Suprapubic skin (tissue), 4 donors: ENCODE results near the gene NKAIN2.

Experiments
- POLR2A ChIP-seq, 2 donors: fragments of 450-650 bp; IDR thresholded peaks; one replicate each; pipeline ENCODE4 v1.6.1; 2017; ENCODE audit warnings: antibody characterized with exemption in 2 of 2, mild to moderate bottlenecking in 2 of 2, moderate library complexity in 2 of 2
- POLR2AphosphoS5 ChIP-seq, 3 donors: sonication (generic); formaldehyde crosslinking; IDR thresholded peaks; one replicate each; pipeline ENCODE4 v1.6.1; 2017; ENCODE audit warnings: antibody characterized with exemption in 3 of 3
- TF ChIP-seq, protein P1 (sequence below), 2 donors: fragments of 200-600 bp in 1 of 2; fragments of 450-650 bp in 1 of 2; sonication (generic) in 1 of 2; IDR thresholded peaks; one replicate each; pipeline ENCODE4 v1.5.1; 2016 to 2019; ENCODE audit warnings: antibody characterized with exemption in 2 of 2, mild to moderate bottlenecking in 1 of 2, moderate library complexity in 1 of 2

GRCh38 chr6:123990376-123990775 lies 186.7 kb downstream of the NKAIN2 start:
- TF ChIP-seq, protein P1, sequence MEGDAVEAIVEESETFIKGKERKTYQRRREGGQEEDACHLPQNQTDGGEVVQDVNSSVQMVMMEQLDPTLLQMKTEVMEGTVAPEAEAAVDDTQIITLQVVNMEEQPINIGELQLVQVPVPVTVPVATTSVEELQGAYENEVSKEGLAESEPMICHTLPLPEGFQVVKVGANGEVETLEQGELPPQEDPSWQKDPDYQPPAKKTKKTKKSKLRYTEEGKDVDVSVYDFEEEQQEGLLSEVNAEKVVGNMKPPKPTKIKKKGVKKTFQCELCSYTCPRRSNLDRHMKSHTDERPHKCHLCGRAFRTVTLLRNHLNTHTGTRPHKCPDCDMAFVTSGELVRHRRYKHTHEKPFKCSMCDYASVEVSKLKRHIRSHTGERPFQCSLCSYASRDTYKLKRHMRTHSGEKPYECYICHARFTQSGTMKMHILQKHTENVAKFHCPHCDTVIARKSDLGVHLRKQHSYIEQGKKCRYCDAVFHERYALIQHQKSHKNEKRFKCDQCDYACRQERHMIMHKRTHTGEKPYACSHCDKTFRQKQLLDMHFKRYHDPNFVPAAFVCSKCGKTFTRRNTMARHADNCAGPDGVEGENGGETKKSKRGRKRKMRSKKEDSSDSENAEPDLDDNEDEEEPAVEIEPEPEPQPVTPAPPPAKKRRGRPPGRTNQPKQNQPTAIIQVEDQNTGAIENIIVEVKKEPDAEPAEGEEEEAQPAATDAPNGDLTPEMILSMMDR (IDR thresholded peaks at IDR 0.05), result no peak
- TF ChIP-seq POLR2A (IDR thresholded peaks at IDR 0.05) (no peak), POLR2AphosphoS5 (IDR thresholded peaks at IDR 0.05) (no peak)
